Measurements from ENCODE around the gene IGF2BP3. TPM values are rescaled to one million over a fixed set of nuclear protein-coding genes. Genes with fewer than 3 reads are reported as not detected.

The IGF2BP3 gene
- total and polyA plus RNA-seq, 10 donors = 0.17 to 6.8 (median 1.6) TPM

DNA sequence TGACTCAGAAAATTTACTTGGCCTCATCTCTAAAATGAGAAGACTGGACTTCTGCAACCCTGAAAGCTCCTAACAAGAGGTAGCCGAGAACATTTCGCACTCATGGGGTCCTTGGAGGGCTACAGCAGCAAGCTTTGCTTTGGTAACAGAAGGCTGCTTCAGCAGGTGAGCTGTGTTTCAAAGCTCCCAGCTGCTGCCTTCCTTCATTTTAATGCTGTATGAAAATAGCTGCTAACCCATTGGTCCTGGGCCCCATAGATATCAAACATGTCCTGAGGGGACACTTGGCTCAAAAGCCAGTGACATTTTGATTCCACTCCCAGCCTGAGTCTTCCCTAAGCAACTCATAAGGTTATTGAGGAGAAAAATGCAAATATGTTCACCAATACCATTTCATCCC lies 185.4 kb downstream of the IGF2BP3 start:
- intact Hi-C loops (cut with DNase I; ENCODE audit: low total_unique reads) = no loop called here
- Histone ChIP-seq H3K4me3 (no peak overlapping the region), H3K27ac (no peak overlapping the region), H3K36me3 (no peaks in the 10 kb centered on the region), H3K9me3 (no peaks in the 10 kb centered on the region), H3K4me1 (peaks cover 0 to 6% (median 0%) of the 10 kb centered on the region in 6 donors), H3K27me3 (replicated peaks in 1 of 7) (no peaks in the 10 kb centered on the region)
- no peak for TF ChIP-seq POLR2AphosphoS5 (IDR thresholded peaks at IDR 0.05)
- TF ChIP-seq POLR2A (IDR thresholded peaks at IDR 0.05) = no peak
- TF ChIP-seq CTCF (IDR thresholded peaks at IDR 0.05 in 8 of 11, conservative IDR thresholded peaks at IDR 0.05 in 3 of 11) = no peak
- WGBS, 5 donors = 82 to 98% (median 96%) methylated on average over 2 of the region's 2 CpGs
- no peak for DNase-seq

- intact Hi-C loops (cut with DNase I; ENCODE audit: low total_unique reads) = no loop called here
- no peaks in the 10 kb centered on the region for H3K9me3 ChIP-seq
- no peaks in the 10 kb centered on the region for H3K27me3 ChIP-seq (replicated peaks in 1 of 7)
- TF ChIP-seq POLR2A (IDR thresholded peaks at IDR 0.05) (no peak), POLR2AphosphoS5 (IDR thresholded peaks at IDR 0.05) (no peak), CTCF (IDR thresholded peaks at IDR 0.05 in 8 of 11, conservative IDR thresholded peaks at IDR 0.05 in 3 of 11) (no peak)
- no peak overlapping the region for H3K4me3 ChIP-seq
- peaks cover 0 to 6% (median 0%) of the 10 kb centered on the region in 6 donors for H3K4me1 ChIP-seq
- H3K36me3 ChIP-seq = no peaks in the 10 kb centered on the region
- no peak for DNase-seq
- H3K27ac ChIP-seq = no peak overlapping the region
- WGBS, 5 donors = 84 to 99% (median 95%) methylated on average over 4 of the region's 4 CpGs
Observed at GRCh38 chr7:23283086-23283485, 187.2 kb downstream of the IGF2BP3 start.

- Histone ChIP-seq H3K27ac (no peak overlapping the region), H3K9me3 (no peaks in the 10 kb centered on the region), H3K27me3 (replicated peaks in 1 of 7) (no peaks in the 10 kb centered on the region), H3K4me1 (peaks cover 0 to 5% (median 0%) of the 10 kb centered on the region in 6 donors), H3K36me3 (no peaks in the 10 kb centered on the region), H3K4me3 (no peak overlapping the region)
- WGBS, 5 donors = 87 to 100% (median 95%) methylated on average over 2 of the region's 2 CpGs
- intact Hi-C loops (cut with DNase I; ENCODE audit: low total_unique reads) = loop anchor here (10.0 kb wide), 1 partner anchor 435 kb away; the partner anchor contains the start of gene STK31
- TF ChIP-seq POLR2A (IDR thresholded peaks at IDR 0.05) (no peak), POLR2AphosphoS5 (IDR thresholded peaks at IDR 0.05) (no peak), CTCF (IDR thresholded peaks at IDR 0.05 in 8 of 11, conservative IDR thresholded peaks at IDR 0.05 in 3 of 11) (no peak)
- no peak for DNase-seq
Observed at GRCh38 chr7:23279819-23280525, 190.3 kb downstream of the IGF2BP3 start.

DNA sequence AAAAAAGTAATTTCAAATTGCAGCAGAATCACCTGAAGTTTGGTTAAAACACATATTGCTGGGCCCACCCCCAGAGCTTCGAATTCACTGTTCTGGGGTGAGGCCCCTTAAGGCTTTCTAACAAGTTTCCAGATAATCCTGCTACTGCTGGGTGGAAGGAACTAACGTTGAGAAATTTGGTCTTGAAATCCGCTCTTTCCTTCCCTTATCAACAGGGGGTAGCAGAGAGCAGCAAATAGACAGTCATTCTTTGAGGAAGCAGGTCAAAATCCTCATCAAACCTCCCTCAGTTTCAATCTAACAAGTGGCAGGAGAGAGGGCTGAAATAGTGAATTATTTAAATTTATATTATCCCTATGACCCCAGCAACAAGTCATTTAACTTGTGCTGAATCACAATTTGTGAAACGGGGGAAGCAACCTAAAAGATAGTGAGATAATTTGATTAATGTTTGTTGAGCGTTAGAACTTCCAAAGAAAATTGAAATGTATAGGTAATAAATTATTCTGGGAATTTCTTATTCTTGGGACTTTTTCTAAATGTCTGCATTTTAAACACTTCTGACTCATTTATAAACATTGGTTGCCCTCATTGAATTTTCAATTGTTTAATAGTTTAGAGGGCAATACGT lies 192.8 kb downstream of the IGF2BP3 start:
- no peaks in the 10 kb centered on the region for H3K27me3 ChIP-seq (replicated peaks in 1 of 7)
- no peak for DNase-seq
- WGBS, 5 donors = 33 to 39% (median 36%) methylated on average over 6 of the region's 6 CpGs
- no peaks in the 10 kb centered on the region for H3K9me3 ChIP-seq
- H3K4me1 ChIP-seq = peaks cover 0 to 14% (median 6%) of the 10 kb centered on the region in 6 donors
- no peaks in the 10 kb centered on the region for H3K36me3 ChIP-seq
- intact Hi-C loops (cut with DNase I; ENCODE audit: low total_unique reads) = loop anchor here (10.0 kb wide), 1 partner anchor 437 kb away; the partner anchor contains the start of gene STK31
- H3K27ac ChIP-seq = no peak overlapping the region
- H3K4me3 ChIP-seq = no peak overlapping the region
- TF ChIP-seq CTCF (IDR thresholded peaks at IDR 0.05 in 8 of 11, conservative IDR thresholded peaks at IDR 0.05 in 3 of 11) = peak; percentile 17 to 83 (median 68)
- TF ChIP-seq POLR2A (IDR thresholded peaks at IDR 0.05) = no peak

All from spleen (tissue), 11 donors.